T-helper 17 cell (primary cell): ENCODE measurements around the gene LPAR2. TPM values are rescaled to one million over a fixed set of nuclear protein-coding genes. Genes with fewer than 3 reads are reported as not detected.

Experiments used
- total RNA-seq, 4 donors: library from RNA in 2 of 4; stranded (reverse) in 2 of 4; gene quantifications; one replicate each; pipeline ENCODE4 v1.2.3 and lab custom pipeline; 2022 to 2026

The LPAR2 gene
- total RNA-seq, 2 donors from 2014 or later = 66.5 to 67.2 TPM

Other genes with a start within 250 kb of the LPAR2 start
- 100 to 1,000 TPM; 129 to 153 TPM for gene GATAD2A, start 222.5 kb downstream of the LPAR2 start, total RNA-seq
- gene TSSK6, start 112.7 kb downstream of the LPAR2 start, total RNA-seq = 1 to 10 TPM; 3.8 to 3.9 TPM
- 100 to 1,000 TPM; 175 to 195 TPM for gene NDUFA13, start 112.0 kb downstream of the LPAR2 start, total RNA-seq
- gene YJEFN3, start 99.3 kb downstream of the LPAR2 start, total RNA-seq = 1 to 10 TPM; 3.0 to 6.1 TPM
- under 1 TPM; 0.73 to 0.99 TPM for gene CILP2, start 90.0 kb downstream of the LPAR2 start, total RNA-seq
- 10 to 100 TPM; 49.7 to 58.4 TPM for gene PBX4, start 9.5 kb downstream of the LPAR2 start, total RNA-seq
- gene GMIP, start 15.4 kb upstream of the LPAR2 start, total RNA-seq = 10 to 100 TPM; 85.0 to 91.7 TPM
- 10 to 100 TPM; 91.4 to 98.8 TPM for gene ATP13A1, start 35.5 kb upstream of the LPAR2 start, total RNA-seq
- 10 to 100 TPM; 56.0 to 56.1 TPM for gene ZNF101, start 40.6 kb upstream of the LPAR2 start, total RNA-seq
- gene ZNF14, start 104.9 kb upstream of the LPAR2 start, total RNA-seq = 10 to 100 TPM; 18.7 to 22.5 TPM
- 10 to 100 TPM; 31.7 to 50.6 TPM for gene ZNF506, start 193.5 kb upstream of the LPAR2 start, total RNA-seq
- gene ZNF253, start 237.7 kb upstream of the LPAR2 start, total RNA-seq = 1 to 10 TPM; 5.8 to 8.0 TPM